ENCODE measurements around the gene ORAI3.

GRCh38 chr16:30996985-30997724 lies 48.3 kb downstream of the ORAI3 start:
- peak; percentile 76; the same call in 1 of the 2 replicates for TF ChIP-seq ZBTB7A (IDR thresholded peaks at IDR 0.05; ENCODE audit: low read depth)
- peak; percentile 29; the same call in 1 of the 2 replicates for TF ChIP-seq TAF1 (IDR thresholded peaks at IDR 0.05; ENCODE audit: low read depth)

Measured in Ishikawa (cell line).